HAP-1 (cell line): ENCODE results near the gene SHFL.

Source experiments
- DNase-seq, 2 experiments: peaks; one replicate each; pipeline ENCODE4 v3.0.0-alpha.2; 2016 to 2020; ENCODE audit warnings: low spot score in 2 of 2
- H3K27me3 ChIP-seq: fragments of 250-450 bp; sonication (Bioruptor Pico); 2 replicates; pipeline ENCODE4 v1.5.1; 2020; ENCODE audit warnings: low read depth, mild to moderate bottlenecking, moderate library complexity
- H3K36me3 ChIP-seq: fragments of 250-450 bp; sonication (Bioruptor Pico); replicated peaks from 2 replicates; pipeline ENCODE4 v1.5.1; 2020; ENCODE audit warnings: mild to moderate bottlenecking
- H3K4me1 ChIP-seq: fragments of 250-450 bp; sonication (Bioruptor Pico); 2 replicates; pipeline ENCODE4 v1.5.1; 2020; ENCODE audit warnings: mild to moderate bottlenecking
- H3K4me3 ChIP-seq: fragments of 250-450 bp; sonication (Bioruptor Pico); 2 replicates; pipeline ENCODE4 v1.5.1; 2020; ENCODE audit warnings: mild to moderate bottlenecking, moderate library complexity
- H3K9me3 ChIP-seq: fragments of 250-450 bp; sonication (Bioruptor Pico); 2 replicates; pipeline ENCODE4 v1.5.1; 2020; ENCODE audit warnings: mild to moderate bottlenecking, moderate library complexity
- in situ Hi-C: fragments of 300-500 bp; cut with MboI; formaldehyde crosslinking; loops from 3 replicates; pipeline ENCODE4 v1.14.3; 2020; ENCODE audit warnings: low sequenced_read_pairs, inconsistent platforms, mixed read lengths

Gene SHFL

DNA sequence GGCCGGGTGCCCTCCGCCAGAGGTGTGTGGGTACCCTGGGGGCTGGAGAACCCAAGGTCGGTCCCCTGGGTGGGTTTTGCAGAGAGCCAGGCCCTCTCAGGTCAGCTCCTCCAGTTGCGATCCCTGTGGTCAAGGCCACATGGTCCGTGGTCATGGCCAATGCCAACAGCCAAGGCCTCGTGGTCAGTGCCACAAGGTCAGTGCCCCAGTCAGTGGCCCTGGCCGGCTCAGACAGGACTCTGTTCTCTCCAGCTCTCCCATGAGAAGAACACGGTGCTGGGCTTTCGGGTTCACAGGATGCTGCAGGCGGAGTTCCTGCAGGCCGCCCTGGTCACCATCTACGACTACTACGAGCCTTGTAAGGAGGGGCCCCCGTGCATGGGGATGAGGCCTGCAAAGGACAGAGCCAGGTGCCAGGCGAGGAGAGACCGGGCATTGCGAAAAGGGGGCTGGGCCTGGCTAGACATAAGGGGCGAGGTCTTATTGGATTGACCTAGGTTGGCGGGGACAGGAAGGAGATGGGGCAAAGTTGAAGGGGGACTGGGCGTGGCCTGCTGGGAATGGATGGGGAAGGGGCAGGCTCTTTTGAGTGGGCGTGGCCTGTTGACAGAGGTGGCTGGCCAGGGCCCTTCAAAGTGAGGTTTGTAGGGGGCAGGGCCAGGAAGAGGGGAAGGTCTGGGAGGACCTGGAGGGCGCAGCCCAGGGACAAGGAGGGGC is 15.2 kb upstream of the SHFL start:
- Histone ChIP-seq H3K36me3 (no peaks in the 10 kb centered on the region), H3K4me3 (no peak overlapping the region), H3K9me3 (peaks cover 3% of the 10 kb centered on the region; the same call in 1 of the 2 replicates), H3K27me3 (peaks cover 12% of the 10 kb centered on the region), H3K4me1 (no peaks in the 10 kb centered on the region)
- in situ Hi-C loops, result no loop called here
- no peak for DNase-seq

DNA sequence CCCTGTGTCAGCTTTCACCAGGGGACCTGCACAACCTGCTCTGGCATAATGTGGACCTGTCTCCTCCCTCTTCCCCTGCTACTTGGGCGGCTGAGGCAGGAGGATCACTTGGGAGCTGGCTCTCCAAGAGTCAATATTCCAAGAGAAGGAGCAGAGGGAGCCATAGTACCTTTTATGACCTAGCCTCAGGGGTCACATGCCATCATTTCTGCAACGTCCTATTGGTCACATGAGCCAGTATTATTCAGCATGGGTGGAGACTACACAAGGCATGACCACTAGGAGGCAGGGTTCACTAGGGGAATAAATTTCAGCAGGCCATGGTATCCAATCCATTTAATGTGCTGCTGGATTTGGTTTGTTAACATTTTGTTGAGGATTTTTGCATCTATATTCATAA is 12.0 kb upstream of the SHFL start:
- in situ Hi-C loops, result no loop called here
- peak in 1 of 2 experiments; percentile 44 for DNase-seq
- H3K27me3 ChIP-seq, result peaks cover 3% of the 10 kb centered on the region; the same call in 1 of the 2 replicates

DNA sequence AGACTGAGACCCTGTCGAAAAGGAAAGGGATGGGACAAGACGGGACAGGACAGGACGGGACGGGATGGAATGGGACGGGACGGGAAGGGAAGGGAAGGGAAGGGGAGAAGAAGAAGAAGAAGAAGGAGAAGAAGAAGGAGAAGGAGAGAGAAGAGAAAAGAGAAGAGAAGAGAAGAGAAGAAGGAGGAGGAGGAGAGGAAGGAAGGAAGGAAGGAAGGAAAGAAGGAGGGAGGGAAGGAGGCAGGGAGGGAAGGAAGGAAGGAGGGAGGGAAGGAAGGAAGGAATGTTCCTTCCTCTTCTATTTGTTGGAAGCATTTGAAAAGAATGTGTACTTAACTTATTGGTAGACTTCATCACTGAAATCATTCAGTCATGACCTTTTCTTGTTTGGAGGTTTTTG is 9.6 kb upstream of the SHFL start:
- H3K36me3 ChIP-seq, result no peaks in the 10 kb centered on the region
- H3K4me1 ChIP-seq, result no peaks in the 10 kb centered on the region
- no peak overlapping the region for H3K4me3 ChIP-seq
- no peak for DNase-seq
- H3K27me3 ChIP-seq, result peaks cover 3% of the 10 kb centered on the region; the same call in 1 of the 2 replicates
- H3K9me3 ChIP-seq, result peaks cover 3% of the 10 kb centered on the region; the same call in 1 of the 2 replicates
- in situ Hi-C loops, result no loop called here

More for the DNA sequence above, 12.0 kb upstream of the SHFL start:
- Histone ChIP-seq H3K9me3 (peaks cover 3% of the 10 kb centered on the region; the same call in 1 of the 2 replicates), H3K4me3 (no peak overlapping the region), H3K36me3 (no peaks in the 10 kb centered on the region), H3K4me1 (no peaks in the 10 kb centered on the region)

DNA sequence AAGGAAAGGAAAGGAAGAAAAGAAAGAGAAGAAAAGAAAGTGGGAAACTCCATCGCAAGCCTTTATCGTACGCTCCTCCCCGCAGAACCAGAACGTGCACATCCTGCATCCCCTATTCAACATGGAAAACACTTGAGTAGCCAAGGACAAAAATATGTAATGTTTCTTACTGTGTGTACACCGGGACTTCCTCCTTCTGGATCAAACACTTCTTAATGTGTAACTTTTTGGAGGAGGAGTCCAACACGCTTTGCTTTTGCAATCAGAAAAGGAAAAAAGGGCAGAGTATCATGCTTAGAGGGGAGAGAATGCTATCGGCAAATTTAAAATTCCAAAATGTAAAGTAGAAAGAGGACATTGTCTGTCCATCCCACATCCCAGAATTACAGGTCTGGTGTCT is 7.8 kb upstream of the SHFL start:
- H3K36me3 ChIP-seq, result no peaks in the 10 kb centered on the region
- in situ Hi-C loops, result no loop called here
- peaks cover 3% of the 10 kb centered on the region; the same call in 1 of the 2 replicates for H3K9me3 ChIP-seq
- no peaks in the 10 kb centered on the region for H3K4me1 ChIP-seq
- no peak for DNase-seq
- no peak overlapping the region for H3K4me3 ChIP-seq
- H3K27me3 ChIP-seq, result peaks cover 3% of the 10 kb centered on the region; the same call in 1 of the 2 replicates

- H3K27me3 ChIP-seq, result peaks cover 5% of the 10 kb centered on the region; the same call in 1 of the 2 replicates
Observed at GRCh38 chr19:10079031-10079453, 7.1 kb upstream of the SHFL start.

GRCh38 chr19:10083911-10084310 is 2.2 kb upstream of the SHFL start:
- no peaks in the 10 kb centered on the region for H3K36me3 ChIP-seq
- H3K4me1 ChIP-seq, result no peaks in the 10 kb centered on the region
- H3K4me3 ChIP-seq, result no peak overlapping the region
- in situ Hi-C loops, result no loop called here
- no peak for DNase-seq
- no peaks in the 10 kb centered on the region; the same call in 1 of the 2 replicates for H3K9me3 ChIP-seq
- peaks cover 2% of the 10 kb centered on the region; the same call in 1 of the 2 replicates for H3K27me3 ChIP-seq

More at GRCh38 chr19:10079031-10079453, 7.1 kb upstream of the SHFL start:
- H3K36me3 ChIP-seq, result no peaks in the 10 kb centered on the region
- no peak for DNase-seq
- peaks cover 1% of the 10 kb centered on the region; the same call in 1 of the 2 replicates for H3K9me3 ChIP-seq
- no peak overlapping the region for H3K4me3 ChIP-seq
- no peaks in the 10 kb centered on the region for H3K4me1 ChIP-seq
- in situ Hi-C loops, result no loop called here

DNA sequence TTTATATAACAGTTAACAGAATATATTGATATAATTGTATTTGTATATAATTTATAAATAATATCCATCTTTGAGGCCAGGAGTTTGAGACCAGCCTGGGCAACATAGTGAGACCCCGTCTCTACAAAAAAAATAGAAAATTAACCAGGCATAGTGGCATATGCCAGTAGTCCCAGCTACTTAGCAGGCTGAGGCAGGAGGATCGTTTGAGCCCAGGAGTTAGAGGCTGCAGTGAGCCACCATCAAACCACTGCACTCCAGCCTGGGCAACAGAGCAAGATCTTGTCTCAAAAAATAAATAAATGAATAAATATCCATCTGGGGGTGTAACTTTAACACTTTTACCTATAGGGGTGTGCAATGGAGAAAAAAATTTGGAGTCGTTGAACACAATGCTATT is 1.3 kb upstream of the SHFL start:
- in situ Hi-C loops, result no loop called here
- DNase-seq, result no peak
- Histone ChIP-seq H3K27me3 (peaks cover 2% of the 10 kb centered on the region; the same call in 1 of the 2 replicates), H3K4me3 (no peak overlapping the region), H3K36me3 (no peaks in the 10 kb centered on the region), H3K4me1 (no peaks in the 10 kb centered on the region), H3K9me3 (no peaks in the 10 kb centered on the region; the same call in 1 of the 2 replicates)

DNA sequence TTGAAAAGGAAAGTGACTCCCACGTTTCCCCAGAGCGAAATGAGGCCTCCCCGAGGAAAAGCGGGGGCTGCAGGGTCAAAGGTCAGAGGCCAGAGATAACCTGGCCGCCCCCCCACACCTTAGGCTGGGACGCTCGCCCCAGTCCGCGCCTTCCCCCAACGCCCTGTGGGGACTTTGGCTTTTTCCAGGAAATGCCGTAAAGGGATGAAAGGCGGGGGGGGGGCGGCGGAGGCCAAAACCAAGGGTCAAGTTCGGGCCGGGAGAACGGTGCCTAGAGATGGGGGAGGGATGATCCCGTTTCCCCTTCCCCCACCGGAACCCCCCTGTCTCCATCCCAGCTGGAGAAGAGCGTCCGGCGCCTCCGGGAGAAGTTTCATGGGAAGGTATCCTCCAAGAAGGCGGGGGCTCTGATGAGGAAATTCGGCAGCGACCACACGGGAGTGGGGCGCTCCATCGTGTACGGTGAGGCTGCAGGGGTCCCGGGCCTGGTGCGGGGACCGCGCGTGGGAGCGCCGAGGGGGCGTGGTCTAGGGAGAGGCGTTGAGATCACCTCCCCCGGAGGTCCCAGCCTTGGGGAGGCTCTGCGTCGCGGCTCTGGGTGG is 575 bp downstream of the SHFL start:
- no peaks in the 10 kb centered on the region for H3K4me1 ChIP-seq
- no peaks in the 10 kb centered on the region for H3K36me3 ChIP-seq
- H3K27me3 ChIP-seq, result 0 out of 2 replicates have a peak, but pooled peaks cover 2% of the 10 kb centered on the region
- in situ Hi-C loops, result no loop called here
- peak in 1 of 2 experiments; percentile 22 for DNase-seq
- H3K9me3 ChIP-seq, result no peaks in the 10 kb centered on the region; the same call in 1 of the 2 replicates
- H3K4me3 ChIP-seq, result peak overlapping the region; percentile 48

DNA sequence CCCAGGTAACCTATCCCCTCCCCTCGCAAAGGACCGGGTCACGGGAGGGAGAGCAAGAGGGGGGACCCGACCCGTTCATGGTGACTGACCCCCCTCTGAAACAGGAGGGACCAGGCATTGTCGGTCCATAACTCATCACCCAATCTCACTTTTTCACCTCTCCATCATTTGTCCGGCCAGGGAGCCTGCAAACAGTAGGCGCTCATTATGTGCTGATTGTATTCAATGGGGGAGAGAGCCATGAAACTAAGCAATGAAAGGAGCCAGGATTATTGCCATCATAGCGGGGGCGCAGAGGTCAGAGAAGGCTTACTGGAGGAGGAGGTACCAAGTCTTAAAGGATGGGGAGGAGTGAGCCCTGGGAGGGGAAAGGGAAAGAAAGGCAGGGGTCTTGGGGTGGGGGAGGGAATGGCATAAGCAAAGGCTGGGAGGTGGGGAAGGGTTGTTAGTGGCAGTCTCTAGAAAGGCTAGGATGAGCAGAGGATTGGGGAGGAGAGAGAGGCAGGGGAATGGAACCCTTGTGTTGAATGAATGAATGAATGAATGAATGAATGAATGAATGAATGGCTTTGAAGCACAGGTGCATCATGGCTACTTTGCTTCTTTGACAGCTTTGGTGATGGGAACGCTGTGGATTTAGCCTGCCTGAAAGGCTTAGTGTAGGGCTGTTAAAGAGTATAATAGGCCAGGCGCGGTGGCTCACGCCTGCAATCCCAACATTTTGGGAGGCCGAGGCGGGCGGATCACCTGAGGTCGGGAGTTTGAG is 1.4 kb downstream of the SHFL start:
- H3K4me3 ChIP-seq, result peak overlapping the region; percentile 48; the same call in 1 of the 2 replicates
- no peaks in the 10 kb centered on the region; the same call in 1 of the 2 replicates for H3K9me3 ChIP-seq
- H3K4me1 ChIP-seq, result no peaks in the 10 kb centered on the region
- in situ Hi-C loops, result no loop called here
- no peaks in the 10 kb centered on the region for H3K36me3 ChIP-seq
- DNase-seq, result no peak
- 0 out of 2 replicates have a peak, but pooled peaks cover 2% of the 10 kb centered on the region for H3K27me3 ChIP-seq

- Histone ChIP-seq H3K4me1 (no peaks in the 10 kb centered on the region), H3K27me3 (no peaks in the 10 kb centered on the region), H3K9me3 (no peaks in the 10 kb centered on the region; the same call in 1 of the 2 replicates), H3K4me3 (no peak overlapping the region), H3K36me3 (no peaks in the 10 kb centered on the region)
- DNase-seq, result no peak
- in situ Hi-C loops, result no loop called here
Observed at GRCh38 chr19:10088949-10089554, 2.9 kb downstream of the SHFL start.

DNA sequence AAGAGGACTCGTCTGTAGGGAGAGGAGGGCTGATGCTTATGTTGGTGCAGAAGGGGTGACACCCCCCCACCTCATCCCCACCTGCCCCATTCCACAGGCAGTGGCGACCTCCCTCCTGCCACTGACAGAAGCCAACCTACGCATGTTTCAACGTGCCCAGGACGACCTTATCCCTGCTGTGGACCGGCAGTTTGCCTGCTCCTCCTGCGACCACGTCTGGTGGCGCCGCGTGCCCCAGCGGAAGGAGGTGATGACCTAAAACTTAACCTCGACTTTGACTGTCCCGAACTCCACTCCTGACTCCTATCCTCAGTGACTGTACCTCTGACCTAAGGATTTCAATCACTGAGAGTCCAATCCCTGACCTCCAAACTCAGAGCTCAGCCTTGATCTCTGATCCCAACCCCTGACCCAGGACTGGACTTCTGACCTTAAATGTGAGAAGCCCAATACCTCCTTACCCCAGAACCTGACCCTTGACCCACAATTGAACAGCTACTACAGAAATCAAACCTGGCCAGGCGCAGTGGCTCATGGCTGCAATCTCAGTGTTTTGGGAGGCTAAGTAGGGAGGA is 3.8 kb downstream of the SHFL start:
- H3K36me3 ChIP-seq, result no peaks in the 10 kb centered on the region
- H3K4me1 ChIP-seq, result no peaks in the 10 kb centered on the region
- H3K9me3 ChIP-seq, result no peaks in the 10 kb centered on the region; the same call in 1 of the 2 replicates
- H3K27me3 ChIP-seq, result no peaks in the 10 kb centered on the region
- DNase-seq, result no peak
- in situ Hi-C loops, result no loop called here
- H3K4me3 ChIP-seq, result no peak overlapping the region

- peaks cover 4% of the 10 kb centered on the region; the same call in 1 of the 2 replicates for H3K4me1 ChIP-seq
- in situ Hi-C loops, result no loop called here
- no peak overlapping the region for H3K4me3 ChIP-seq
- H3K27me3 ChIP-seq, result peaks cover 5% of the 10 kb centered on the region
- DNase-seq, result no peak
- H3K9me3 ChIP-seq, result peaks cover 3% of the 10 kb centered on the region
- no peaks in the 10 kb centered on the region for H3K36me3 ChIP-seq
Observed at GRCh38 chr19:10091370-10091687, 5.2 kb downstream of the SHFL start.
